B cell (primary cell): ENCODE results near the gene SIK3. TPM values are rescaled to one million over a fixed set of nuclear protein-coding genes. Genes with fewer than 3 reads are reported as not detected.

Source experiments
- ATAC-seq: fragments of 200-7000 bp; cut with Tn5 transposase; one replicate; pipeline ENCODE4 v1.10.0; 2021; ENCODE audit warnings: low read depth, mild to moderate bottlenecking, moderate number of reproducible peaks, moderate library complexity
- CTCF ChIA-PET: fragments of 350-600 bp; sonication (Branson Sonifier 250); formaldehyde crosslinking; loops from one replicate; lab custom pipeline; 2021; ENCODE audit warnings: antibody characterized with exemption, inconsistent platforms; lab: Charles Lee
- POLR2A ChIA-PET: fragments of 350-600 bp; sonication (Branson Sonifier 250); formaldehyde crosslinking; loops from one replicate; lab custom pipeline; 2021; ENCODE audit warnings: antibody characterized with exemption; lab: Charles Lee
- DNase-seq: peaks from one replicate; pipeline ENCODE4 v3.0.0; 2013
- H2AFZ ChIP-seq: 2 replicates; pipeline ENCODE4 v1.6.1; 2012; ENCODE audit warnings: mild to moderate bottlenecking, low read depth, low read length; ENCODE audit not compliant: insufficient read depth, poor library complexity, severe bottlenecking
- H3K27ac ChIP-seq, 2 donors: 1 replicate in 1 of 2; 2 replicates in 1 of 2; pipeline ENCODE4 v1.5.1; 2012 to 2013; ENCODE audit warnings: low read length in 2 of 2, mild to moderate bottlenecking in 2 of 2, moderate library complexity in 1 of 2
- H3K27me3 ChIP-seq, 4 experiments: fragments of 200-600 bp in 1 of 4; sonication (generic) in 1 of 4; replicated peaks in 1 of 4; 1 replicate in 2 of 4; 2 replicates in 2 of 4; pipeline versions ENCODE4 v1.6.1 to v1.7.0; 2013 to 2016; ENCODE audit warnings: low read length in 3 of 4, mild to moderate bottlenecking in 2 of 4, mixed read lengths in 1 of 4, moderate library complexity in 1 of 4; ENCODE audit not compliant: insufficient read depth in 4 of 4, control insufficient read depth in 3 of 4; ENCODE audit errors: control extremely low read depth in 1 of 4
- H3K36me3 ChIP-seq, 2 experiments: replicated peaks in 1 of 2; 1 replicate in 1 of 2; 2 replicates in 1 of 2; pipeline versions ENCODE4 v1.6.1 to v1.7.1; 2013; ENCODE audit warnings: low read length in 1 of 2; ENCODE audit not compliant: insufficient read depth in 2 of 2, control insufficient read depth in 1 of 2; ENCODE audit errors: control extremely low read depth in 1 of 2, extremely low read depth in 1 of 2
- H3K4me1 ChIP-seq, 2 donors: fragments of 200-600 bp in 1 of 2; sonication (generic) in 1 of 2; 1 replicate in 1 of 2; 2 replicates in 1 of 2; pipeline versions ENCODE4 v1.5.1 to v1.6.1; 2013 to 2017; ENCODE audit warnings: low read length in 2 of 2; ENCODE audit not compliant: control insufficient read depth in 2 of 2, insufficient read depth in 2 of 2
- H3K4me2 ChIP-seq: replicated peaks from 2 replicates; pipeline ENCODE3; 2012; ENCODE audit warnings: mild to moderate bottlenecking, low read depth, low read length; ENCODE audit not compliant: poor library complexity, severe bottlenecking
- H3K4me3 ChIP-seq, 5 experiments: fragments of 200-600 bp in 1 of 5; sonication (generic) in 1 of 5; 1 replicate in 3 of 5; 2 replicates in 2 of 5; pipeline versions ENCODE4 v1.5.1 to v1.7.0; 2011 to 2016; ENCODE audit warnings: low read length in 4 of 5, mild to moderate bottlenecking in 4 of 5, low read depth in 2 of 5, control low read depth in 1 of 5, moderate library complexity in 1 of 5; ENCODE audit not compliant: insufficient read depth in 1 of 5; ENCODE audit errors: control extremely low read depth in 1 of 5, extremely low read depth in 1 of 5
- H3K79me2 ChIP-seq: fragments of 200-600 bp; sonication (generic); one replicate; pipeline ENCODE4 v1.6.0; 2016; ENCODE audit warnings: low read length; ENCODE audit not compliant: control insufficient read depth, insufficient read depth
- H3K9ac ChIP-seq: fragments of 200-600 bp; sonication (generic); 2 replicates; pipeline ENCODE4 v1.6.1; 2017; ENCODE audit warnings: mild to moderate bottlenecking, low read length, moderate library complexity
- H3K9me3 ChIP-seq, 3 donors: one replicate each; pipeline versions ENCODE4 v1.6.1 to v1.7.1; 2013; ENCODE audit warnings: low read length in 2 of 3; ENCODE audit not compliant: control insufficient read depth in 2 of 3, insufficient read depth in 1 of 3; ENCODE audit errors: control extremely low read depth in 1 of 3
- H4K20me1 ChIP-seq: 2 replicates; pipeline ENCODE4 v1.6.0; 2012; ENCODE audit warnings: mild to moderate bottlenecking, low read length; ENCODE audit not compliant: insufficient read depth, control insufficient read depth, poor library complexity, severe bottlenecking
- H3K27ac Mint-ChIP-seq: one replicate; pipeline ENCODE4 v1.8.0; 2021; ENCODE audit warnings: mixed read lengths
- H3K27me3 Mint-ChIP-seq: one replicate; pipeline ENCODE4 v1.8.0; 2021; ENCODE audit warnings: mixed read lengths
- H3K4me1 Mint-ChIP-seq: one replicate; pipeline ENCODE4 v1.8.0; 2021; ENCODE audit warnings: mixed read lengths
- H3K4me3 Mint-ChIP-seq: one replicate; pipeline ENCODE4 v1.8.0; 2021; ENCODE audit warnings: mixed read lengths
- H3K9me3 Mint-ChIP-seq: one replicate; pipeline ENCODE4 v1.8.0; 2022; ENCODE audit warnings: mixed read lengths; ENCODE audit not compliant: insufficient read depth
- EZH2 ChIP-seq: IDR thresholded peaks from 2 replicates; pipeline ENCODE4 v1.6.1; 2012; ENCODE audit warnings: borderline replicate concordance, low read depth, mild to moderate bottlenecking, moderate library complexity, low read length; ENCODE audit not compliant: insufficient read depth, poor library complexity, severe bottlenecking
- WGBS: methylation state at CpG from one replicate; pipeline ENCODE4 v1.1.5; 2013; ENCODE audit warnings: missing lambda C conversion rate; ENCODE audit not compliant: insufficient coverage; 5-methylcytosine and 5-hydroxymethylcytosine counted together
- intact Hi-C: fragments of 100-400 bp; cut with micrococcal nuclease; formaldehyde crosslinking; loops from one replicate; pipeline ENCODE4 v1.10.0; 2022
- polyA plus RNA-seq: library from polyadenylated mRNA; depleted of rRNA; stranded (reverse); fragments of >200 nt; gene quantifications from 2 replicates; pipeline ENCODE4 v1.2.3, GENCODE V29; 2012
- total RNA-seq, 2 donors: library from RNA; stranded (reverse); fragments of 120-200 nt in 1 of 2; gene quantifications; 1 replicate in 1 of 2; 2 replicates in 1 of 2; pipeline versions ENCODE4 v1.2.3 to v1.2.4, GENCODE V29; 2013 to 2022
- TF ChIP-seq, protein P1 (sequence below): fragments of 200-600 bp; IDR thresholded peaks from one replicate; pipeline ENCODE4 v1.8.0; 2022; ENCODE audit warnings: antibody characterized with exemption, mild to moderate bottlenecking

The SIK3 gene
- total and polyA plus RNA-seq, 2 donors (not counting 1 experiment from before 2014, with no cell fraction given) = 36.5 to 180 TPM

DNA sequence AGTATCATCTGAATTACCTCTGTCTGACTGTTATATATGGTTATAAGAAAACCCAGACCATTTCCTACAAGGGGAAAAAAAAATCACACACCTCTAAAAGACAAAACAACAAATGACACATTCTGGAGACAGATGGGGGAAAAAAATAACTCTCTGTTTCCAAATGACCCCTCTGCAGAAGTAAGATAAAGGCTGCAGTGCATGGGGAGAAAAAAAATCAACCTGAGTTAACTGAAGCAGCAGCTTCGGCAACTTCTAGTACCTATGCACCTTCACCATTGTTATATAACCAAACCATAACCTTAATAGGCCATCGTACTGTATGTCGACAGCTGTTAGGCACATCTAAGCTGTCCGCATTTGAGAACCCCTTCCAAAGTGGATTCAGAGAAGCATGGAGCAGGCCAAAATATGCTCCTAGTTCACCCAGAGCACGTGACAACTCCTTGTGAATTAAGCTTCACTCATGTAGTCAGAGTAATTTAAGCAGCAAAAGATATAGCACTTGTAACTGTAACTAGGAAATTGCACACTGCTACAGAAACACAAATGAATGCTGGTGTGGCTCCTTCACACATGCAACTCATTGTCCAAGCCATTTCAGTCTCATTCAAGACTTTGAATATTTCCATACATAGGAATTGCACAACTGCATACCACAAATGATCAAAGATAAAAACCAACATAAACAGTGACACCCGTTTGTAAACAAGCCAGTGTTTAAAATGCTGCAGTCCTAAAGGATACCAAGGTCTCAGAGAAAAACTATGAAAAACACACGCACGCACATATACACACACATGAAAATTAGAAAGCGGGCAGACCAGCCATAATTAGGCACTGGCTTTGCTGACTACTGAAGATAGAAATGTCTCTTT, 2.7 kb downstream of the SIK3 start:
- TF ChIP-seq, protein P1, sequence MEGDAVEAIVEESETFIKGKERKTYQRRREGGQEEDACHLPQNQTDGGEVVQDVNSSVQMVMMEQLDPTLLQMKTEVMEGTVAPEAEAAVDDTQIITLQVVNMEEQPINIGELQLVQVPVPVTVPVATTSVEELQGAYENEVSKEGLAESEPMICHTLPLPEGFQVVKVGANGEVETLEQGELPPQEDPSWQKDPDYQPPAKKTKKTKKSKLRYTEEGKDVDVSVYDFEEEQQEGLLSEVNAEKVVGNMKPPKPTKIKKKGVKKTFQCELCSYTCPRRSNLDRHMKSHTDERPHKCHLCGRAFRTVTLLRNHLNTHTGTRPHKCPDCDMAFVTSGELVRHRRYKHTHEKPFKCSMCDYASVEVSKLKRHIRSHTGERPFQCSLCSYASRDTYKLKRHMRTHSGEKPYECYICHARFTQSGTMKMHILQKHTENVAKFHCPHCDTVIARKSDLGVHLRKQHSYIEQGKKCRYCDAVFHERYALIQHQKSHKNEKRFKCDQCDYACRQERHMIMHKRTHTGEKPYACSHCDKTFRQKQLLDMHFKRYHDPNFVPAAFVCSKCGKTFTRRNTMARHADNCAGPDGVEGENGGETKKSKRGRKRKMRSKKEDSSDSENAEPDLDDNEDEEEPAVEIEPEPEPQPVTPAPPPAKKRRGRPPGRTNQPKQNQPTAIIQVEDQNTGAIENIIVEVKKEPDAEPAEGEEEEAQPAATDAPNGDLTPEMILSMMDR = no peak
- TF ChIP-seq EZH2 = no peak
- Histone ChIP-seq H3K9me3 (no peaks in the 10 kb centered on the region), H3K4me1 (peaks cover 59 to 66% of the 10 kb centered on the region in 2 donors), H3K27ac (peak overlapping the region; percentile 42 to 92), H4K20me1 (peaks cover 36% of the 10 kb centered on the region), H2AFZ (no peak overlapping the region), H3K9ac (peak overlapping the region; percentile 86), H3K4me2 (peak overlapping the region; percentile 84), H3K36me3 (peaks cover 0 to 2% of the 10 kb centered on the region in 2 experiments), H3K79me2 (peaks cover 96% of the 10 kb centered on the region), H3K4me3 (peak overlapping the region in 4 of 5 experiments; percentile 23 to 81 (median 76)), H3K27me3 (no peaks in the 10 kb centered on the region)
- peak overlapping the region; percentile 99 for H3K4me3 Mint-ChIP-seq
- peak overlapping the region; percentile 83 for H3K27ac Mint-ChIP-seq
- intact Hi-C loops = loop anchor here (1.0 to 5.0 kb wide), 6 partner anchors 7 to 323 kb away; partner anchors contain the start of genes BUD13, PAFAH1B2, PCSK7 and RNF214
- peaks cover 81% of the 10 kb centered on the region for H3K4me1 Mint-ChIP-seq
- 33% methylated on average over 5 of the region's 9 CpGs for WGBS
- DNase-seq (no peak), ATAC-seq (no peak)
- H3K27me3 Mint-ChIP-seq = no peaks in the 10 kb centered on the region
- peaks cover 4% of the 10 kb centered on the region for H3K9me3 Mint-ChIP-seq
- ChIA-PET POLR2A (interaction anchor here (1.0 kb wide), 1 partner anchor 167 kb away, joined by 3 read pairs; no protein-coding TSS in a partner anchor), CTCF (interaction anchor here (0.7 to 1.8 kb wide), 9 partner anchors 11 to 216 kb away, joined by 3 to 8 read pairs (median 4); no protein-coding TSS in a partner anchor)
